HG03439 (cell line): ENCODE data around the gene PGAM2.

Source experiments
- ATAC-seq: cut with Tn5 transposase; IDR thresholded peaks from one replicate; pipeline ENCODE4 v1.9.1; 2021; ENCODE audit warnings: mild to moderate bottlenecking, moderate library complexity; ENCODE audit not compliant: unreplicated experiment

Gene PGAM2

GRCh38 chr7:44067064-44067951 lies 1.9 kb upstream of the PGAM2 start:
- ATAC-seq = no peak

DNA sequence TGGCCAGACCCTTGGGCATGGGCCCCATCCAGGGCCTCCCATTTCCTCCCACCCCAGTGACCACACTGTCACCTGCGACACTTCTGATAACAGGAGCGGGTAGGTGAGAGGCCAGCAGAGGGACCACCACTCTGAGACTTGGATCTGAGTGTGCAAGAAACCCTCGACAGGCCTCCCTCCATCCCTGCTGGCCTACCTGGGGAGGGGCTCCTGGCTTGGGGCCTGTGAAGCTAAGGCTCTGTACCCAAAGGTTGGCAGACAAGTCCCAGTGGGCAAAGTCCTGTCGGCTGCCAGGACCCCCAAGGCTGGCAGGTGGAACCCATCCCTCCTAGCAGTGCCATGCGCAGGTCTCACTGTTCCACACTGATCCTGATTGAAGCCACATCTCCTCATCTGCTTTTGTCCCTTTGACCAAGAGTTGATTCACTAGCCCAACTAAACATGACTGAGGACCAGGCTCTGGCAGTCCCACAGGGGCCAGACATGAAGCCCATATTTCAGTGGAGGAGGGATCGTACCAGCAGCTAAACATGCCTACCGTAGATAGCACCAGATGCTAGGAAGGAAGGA lies 1.2 kb upstream of the PGAM2 start:
- no peak for ATAC-seq

- ATAC-seq = no peak
Observed at GRCh38 chr7:44066111-44066460, 719 bp upstream of the PGAM2 start.

- ATAC-seq = no peak
Observed at GRCh38 chr7:44064791-44065430, 456 bp downstream of the PGAM2 start.

DNA sequence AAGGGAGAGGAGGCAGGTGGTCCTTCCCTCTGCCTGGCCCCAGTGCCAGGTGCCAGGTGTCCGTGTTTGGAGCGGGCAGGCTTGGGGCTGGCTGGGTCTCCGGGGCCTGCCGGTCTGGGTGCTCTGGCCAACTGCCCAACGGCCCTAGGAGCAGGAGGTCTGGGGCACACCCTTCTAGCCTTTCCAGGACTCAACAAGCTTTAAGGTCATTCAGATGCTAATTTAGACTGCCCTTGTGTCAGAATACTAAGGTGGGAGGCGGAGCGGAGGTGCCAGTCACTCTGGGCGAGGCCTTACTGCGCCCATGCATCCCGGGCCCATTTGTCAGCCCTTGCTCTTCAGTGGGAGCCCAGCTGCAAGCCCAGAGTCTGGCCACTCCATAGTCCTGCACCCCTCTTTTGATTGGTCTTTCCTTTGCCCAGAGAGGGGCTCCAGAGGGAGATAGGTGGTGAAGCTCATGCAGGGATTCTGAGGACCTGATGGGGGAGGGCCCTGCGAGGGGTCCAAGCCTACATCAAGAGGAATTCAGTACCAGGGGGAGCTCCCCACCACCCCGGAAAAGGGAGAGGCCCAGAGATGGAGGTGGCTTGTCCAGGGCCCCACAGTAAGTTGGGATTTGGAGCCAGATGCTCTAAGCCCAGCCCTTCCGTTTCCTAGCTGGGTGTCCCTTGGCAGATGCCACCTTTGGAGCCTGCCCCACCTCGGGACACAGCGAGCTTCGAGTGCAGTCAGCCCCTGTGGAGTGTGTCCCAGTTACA lies 1.3 kb downstream of the PGAM2 start:
- ATAC-seq = no peak

GRCh38 chr7:44063547-44063893 lies 1.8 kb downstream of the PGAM2 start:
- ATAC-seq = no peak

DNA sequence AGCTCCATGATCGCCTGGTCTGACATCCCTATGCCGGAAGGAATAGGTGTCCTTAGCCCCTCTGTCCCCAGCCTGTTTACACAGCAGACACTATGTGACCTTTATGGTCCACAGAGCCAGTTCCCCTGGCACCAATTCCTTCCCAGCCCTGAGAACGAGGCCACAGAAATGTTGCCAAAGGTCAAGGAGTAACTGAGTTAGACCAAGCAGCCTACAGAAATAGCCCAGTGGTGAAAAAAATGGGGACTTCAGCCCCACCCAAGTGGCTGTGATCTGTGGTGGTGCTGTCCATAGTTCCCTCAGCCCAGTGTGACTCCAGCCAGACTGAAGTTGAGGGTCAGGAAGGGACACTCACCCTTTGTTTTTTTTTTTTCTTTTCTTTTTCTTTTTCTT lies 2.5 kb downstream of the PGAM2 start:
- no peak for ATAC-seq

DNA sequence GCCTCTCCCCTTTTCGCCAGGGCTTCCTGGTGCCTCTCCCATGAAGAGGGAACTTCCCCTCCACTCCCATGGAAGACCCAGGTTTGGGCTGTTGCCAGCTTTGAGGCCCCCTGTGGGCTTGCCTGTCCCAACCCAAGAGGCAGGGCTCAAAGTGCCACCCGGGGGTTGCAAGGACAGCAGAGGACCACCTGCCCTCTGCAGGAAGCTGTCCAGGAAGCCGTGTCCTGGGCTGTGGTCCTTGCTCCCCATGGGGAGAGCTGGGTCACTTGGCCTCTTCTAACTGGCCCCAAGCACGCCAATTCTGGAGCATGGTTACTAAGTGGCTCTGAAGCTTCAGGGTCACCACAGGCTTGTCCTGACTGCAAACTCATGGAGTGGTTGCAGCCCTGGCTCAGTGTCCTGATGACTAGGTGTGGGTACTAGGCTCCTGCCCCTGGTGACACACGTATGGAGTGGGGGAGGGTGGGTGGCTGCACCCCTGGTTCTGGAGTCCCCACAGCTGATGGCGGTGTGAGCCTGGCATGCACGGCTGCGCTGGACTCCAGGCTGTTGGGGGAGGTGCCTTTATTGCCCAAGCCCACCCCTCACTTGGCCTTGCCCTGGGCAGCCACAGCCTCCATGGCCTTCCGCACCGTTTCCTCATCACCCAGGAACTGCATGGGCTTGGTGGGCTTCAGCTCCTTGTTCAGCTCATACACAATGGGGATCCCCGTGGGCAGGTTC lies 3.0 kb downstream of the PGAM2 start:
- ATAC-seq = no peak

DNA sequence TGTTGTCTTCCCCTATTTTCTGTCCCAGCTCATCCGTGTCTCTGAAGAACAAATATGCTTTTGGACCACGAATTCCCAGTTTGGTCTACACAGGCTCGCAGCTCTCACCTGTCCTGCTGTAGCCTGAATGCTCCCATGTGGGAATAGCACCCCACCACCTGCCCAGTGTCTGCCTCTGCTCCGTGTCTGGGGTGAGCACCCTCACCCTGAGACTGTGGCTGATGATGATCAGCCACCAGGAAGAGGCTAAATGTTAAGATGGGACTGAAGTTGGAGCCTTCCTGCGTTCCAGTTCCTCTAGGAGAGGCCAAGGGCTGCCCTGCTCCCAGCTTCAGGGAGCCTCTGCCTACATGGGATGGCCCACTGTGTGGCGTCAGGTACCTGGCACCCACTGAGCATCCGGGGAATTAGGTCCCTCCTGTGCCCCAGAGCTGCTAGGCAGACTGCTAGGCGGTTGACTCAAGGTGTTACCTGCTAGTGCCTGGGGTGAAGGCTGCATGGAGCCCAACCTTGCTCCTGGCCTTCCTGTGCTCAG lies 3.7 kb downstream of the PGAM2 start:
- ATAC-seq = no peak

DNA sequence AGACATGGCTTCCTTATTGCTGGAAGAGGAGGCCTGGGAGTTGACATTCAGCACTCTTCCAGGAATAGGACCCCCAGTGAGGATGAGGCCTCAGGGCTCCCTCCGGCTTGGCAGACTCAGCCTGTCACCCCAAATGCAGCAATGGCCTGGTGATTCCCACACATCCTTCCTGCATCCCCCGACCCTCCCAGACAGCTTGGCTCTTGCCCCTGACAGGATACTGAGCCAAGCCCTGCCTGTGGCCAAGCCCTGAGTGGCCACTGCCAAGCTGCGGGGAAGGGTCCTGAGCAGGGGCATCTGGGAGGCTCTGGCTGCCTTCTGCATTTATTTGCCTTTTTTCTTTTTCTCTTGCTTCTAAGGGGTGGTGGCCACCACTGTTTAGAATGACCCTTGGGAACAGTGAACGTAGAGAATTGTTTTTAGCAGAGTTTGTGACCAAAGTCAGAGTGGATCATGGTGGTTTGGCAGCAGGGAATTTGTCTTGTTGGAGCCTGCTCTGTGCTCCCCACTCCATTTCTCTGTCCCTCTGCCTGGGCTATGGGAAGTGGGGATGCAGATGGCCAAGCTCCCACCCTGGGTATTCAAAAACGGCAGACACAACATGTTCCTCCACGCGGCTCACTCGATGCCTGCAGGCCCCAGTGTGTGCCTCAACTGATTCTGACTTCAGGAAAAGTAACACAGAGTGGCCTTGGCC lies 4.3 kb downstream of the PGAM2 start:
- no peak for ATAC-seq

- ATAC-seq = no peak
Observed at GRCh38 chr7:44060091-44060947, 5.0 kb downstream of the PGAM2 start.

DNA sequence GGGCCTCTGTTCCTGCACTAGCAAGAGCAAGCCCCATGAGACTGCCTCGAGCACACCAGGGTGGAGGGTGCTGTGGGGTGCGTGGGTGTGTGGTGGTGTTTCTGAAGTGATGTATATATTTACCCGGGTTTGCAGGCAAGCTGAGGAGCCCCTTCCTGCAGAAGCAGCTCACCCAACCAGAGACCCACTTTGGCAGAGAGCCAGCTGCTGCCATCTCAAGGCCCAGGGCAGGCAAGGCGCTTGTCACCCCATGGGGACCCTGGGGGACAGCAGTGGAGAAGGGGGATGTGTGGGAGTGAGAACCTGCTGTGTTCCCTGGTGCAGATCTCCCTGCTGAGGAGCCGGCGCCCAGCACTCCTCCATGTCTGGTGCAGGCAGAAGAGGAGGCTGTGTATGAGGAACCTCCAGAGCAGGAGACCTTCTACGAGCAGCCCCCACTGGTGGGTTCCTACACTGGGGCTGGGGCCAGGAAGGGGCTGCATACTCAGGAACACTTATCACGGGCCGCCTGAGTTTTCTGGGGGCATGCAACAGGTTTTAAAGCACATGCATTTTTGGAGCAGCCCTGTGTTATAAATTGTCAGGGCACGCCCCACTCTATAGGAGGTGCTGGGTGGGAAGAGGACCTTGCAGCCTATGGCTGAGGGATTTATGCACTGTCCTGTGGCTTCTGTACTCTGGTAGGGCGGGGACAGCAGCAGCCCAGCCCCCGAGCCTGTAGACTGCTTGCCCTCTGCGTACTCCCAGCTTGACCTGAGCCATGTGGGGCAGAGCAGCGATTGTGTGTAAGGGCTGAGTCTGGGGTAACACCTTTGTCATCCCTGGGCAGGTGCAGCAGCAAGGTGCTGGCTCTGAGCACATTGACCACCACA lies 5.9 kb downstream of the PGAM2 start:
- ATAC-seq = no peak

DNA sequence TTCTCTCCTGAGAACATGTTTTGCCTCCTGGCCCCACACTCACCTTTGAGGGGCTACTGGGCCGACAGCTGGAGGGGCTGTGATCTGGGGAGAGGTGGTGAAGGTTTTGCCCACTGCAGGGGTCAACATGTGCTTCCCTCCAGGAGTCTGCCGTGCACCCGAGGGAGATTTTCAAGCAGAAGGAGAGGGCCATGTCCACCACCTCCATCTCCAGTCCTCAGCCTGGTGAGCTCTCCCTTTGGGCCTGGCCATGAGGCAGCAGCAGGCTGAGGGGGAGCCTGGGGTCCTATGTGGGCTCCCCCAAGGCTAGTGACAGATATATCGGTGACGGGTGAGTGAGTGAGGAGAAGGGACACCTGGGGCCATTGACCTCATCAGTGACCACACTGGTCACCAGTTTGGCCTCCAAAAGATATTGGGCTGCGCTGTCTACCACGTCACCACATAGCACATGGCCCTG lies 6.6 kb downstream of the PGAM2 start:
- ATAC-seq = no peak

GRCh38 chr7:44057849-44058758 lies 7.3 kb downstream of the PGAM2 start:
- ATAC-seq = no peak

DNA sequence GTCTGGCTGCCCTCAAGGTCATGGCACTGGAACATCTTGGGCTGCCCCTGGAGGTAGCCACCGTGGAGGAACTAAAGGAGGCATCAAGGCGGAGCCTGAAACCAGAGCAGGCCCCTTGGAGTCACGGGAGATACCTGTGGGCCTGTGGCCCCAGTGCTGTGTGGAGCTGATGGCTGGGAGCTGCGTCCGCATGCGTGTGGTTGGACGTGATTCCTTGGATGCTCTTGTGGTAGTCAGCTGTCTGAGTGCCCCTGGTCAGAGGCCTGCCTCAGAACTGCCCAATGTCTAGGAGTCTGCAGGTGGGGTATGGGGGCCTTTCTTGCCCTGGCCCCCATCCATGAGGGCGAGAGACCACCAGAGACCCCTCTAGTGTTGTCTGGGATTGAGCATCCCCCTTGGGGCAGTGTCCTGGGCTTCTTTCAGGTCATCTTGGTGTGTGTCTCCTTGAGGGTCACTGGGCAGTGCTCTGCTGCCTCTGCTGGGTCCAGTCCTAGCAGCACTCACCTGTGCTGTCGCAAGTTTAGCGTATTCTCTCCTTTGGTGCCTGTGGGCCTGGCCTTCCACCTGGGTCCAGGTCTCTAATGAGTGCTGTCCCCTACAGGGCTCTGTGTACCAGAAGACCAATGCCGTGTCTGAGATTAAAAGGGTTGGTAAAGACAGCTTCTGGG lies 8.1 kb downstream of the PGAM2 start:
- ATAC-seq = no peak

GRCh38 chr7:44056681-44057080 lies 8.7 kb downstream of the PGAM2 start:
- no peak for ATAC-seq
